Measurements from ENCODE around the gene LASP1. TPM values are rescaled to one million over a fixed set of nuclear protein-coding genes. Genes with fewer than 3 reads are reported as not detected.

LASP1 gene
- total and polyA plus RNA-seq, 2 of the 8 experiments (the other 6 are each of a cell fraction or from before 2014, with no cell fraction given) = 114 to 180 TPM

DNA sequence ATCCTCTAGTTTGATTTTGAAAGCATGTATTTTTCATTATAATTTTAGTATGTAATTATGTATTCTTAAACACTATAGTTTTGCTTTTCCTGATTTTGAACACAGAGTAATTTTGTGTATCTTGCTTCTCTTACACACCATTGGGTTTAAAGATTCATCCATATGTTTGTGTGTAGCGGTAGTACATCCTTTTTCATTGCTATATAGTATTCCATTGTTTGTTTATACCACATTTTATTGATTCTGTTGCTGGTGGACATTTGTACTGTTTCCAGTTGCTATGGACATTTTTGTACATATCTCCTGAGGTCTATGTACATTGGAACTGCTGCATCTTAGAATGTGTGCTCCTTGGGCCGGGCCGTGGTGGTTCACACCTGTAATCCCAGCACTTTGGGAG is 35.0 kb downstream of the LASP1 start:
- H3K36me3 ChIP-seq (ENCODE audit: control insufficient read depth in 2 of 4, insufficient read depth in 4 of 4, low read length in 3 of 4) = peaks cover 0 to 12% (median 3%) of the 10 kb centered on the region in 4 experiments; a peak in 4 of 8 replicates
- no peaks in the 10 kb centered on the region for H3K23me2 ChIP-seq (ENCODE audit: low read depth, low read length)
- H2BK15ac ChIP-seq (ENCODE audit: low read length) = no peak overlapping the region
- peaks cover 0 to 14% (median 7%) of the 10 kb centered on the region in 4 experiments; a peak in 5 of 7 replicates for H3K4me1 ChIP-seq (replicated peaks in 1 of 4; ENCODE audit: control insufficient read depth in 3 of 4, insufficient read depth in 4 of 4, low read length in 3 of 4)
- no peak overlapping the region for H3K4ac ChIP-seq (replicated peaks; ENCODE audit: insufficient read length, low read depth, low read length)
- H3K4me2 ChIP-seq (ENCODE audit: insufficient read depth in 1 of 2, low read depth in 2 of 2, low read length in 2 of 2) = no peak overlapping the region
- H2BK20ac ChIP-seq (ENCODE audit: low read length) = no peak overlapping the region
- H4K20me1 ChIP-seq (replicated peaks in 1 of 2; ENCODE audit: control insufficient read depth in 1 of 2, insufficient read depth in 2 of 2, low read length in 2 of 2) = peaks cover 5 to 15% of the 10 kb centered on the region in 2 experiments
- no peak overlapping the region for H2AFZ ChIP-seq (ENCODE audit: low read length)
- 93% methylated on average over 3 of the region's 3 CpGs; no CpG with 5 or more reads in 1 of the 2 experiments for WGBS, 2 experiments (ENCODE audit: extremely low coverage in 1 of 2, insufficient coverage in 1 of 2, insufficient read length in 1 of 2, insufficient replicate concordance in 2 of 2, low coverage in 1 of 2, low lambda C conversion rate in 2 of 2, missing lambda C conversion rate in 1 of 2)
- TF ChIP-seq KDM1A (IDR thresholded peaks at IDR 0.05; ENCODE audit: borderline replicate concordance, low read length) (peak; percentile 20; the same call in 1 of the 2 replicates), HDAC6 (IDR thresholded peaks at IDR 0.05; ENCODE audit: low read depth, low read length) (no peak), HDAC2 (IDR thresholded peaks at IDR 0.05; ENCODE audit: borderline replicate concordance in 1 of 2, low read depth in 2 of 2, low read length in 2 of 2) (peak in 1 of 2 experiments; percentile 53; a peak in 1 of 4 replicates)
- H3K56ac ChIP-seq (replicated peaks; ENCODE audit: insufficient read length, low read depth, low read length) = no peak overlapping the region
- FAIRE-seq (no peak), DNase-seq (ENCODE audit: low read depth in 1 of 2, low spot score in 2 of 2) (no peak)
- H2BK120ac ChIP-seq (replicated peaks; ENCODE audit: low read depth, low read length) = no peak overlapping the region
- H4K5ac ChIP-seq (ENCODE audit: insufficient read length, low read depth, low read length) = no peak overlapping the region
- no peak overlapping the region for H2AK5ac ChIP-seq (ENCODE audit: low read depth, low read length)
- no peak overlapping the region for H3K9ac ChIP-seq (replicated peaks in 1 of 4; ENCODE audit: extremely low read depth in 1 of 4, low read depth in 3 of 4, low read length in 3 of 4)
- no peak overlapping the region for H3K18ac ChIP-seq (ENCODE audit: extremely low read depth, low read length)
- H3K23ac ChIP-seq (ENCODE audit: insufficient read length) = no peak overlapping the region
- POLR2A ChIA-PET (ENCODE audit: partially characterized antibody) = no interaction called here
- no peak overlapping the region for H3K14ac ChIP-seq (ENCODE audit: insufficient read length)
- no peak overlapping the region for H3K27ac ChIP-seq (ENCODE audit: low read depth, low read length)
- no peak overlapping the region for H4K8ac ChIP-seq (ENCODE audit: extremely low read depth, insufficient read depth, low read length)
- H3K4me3 ChIP-seq (ENCODE audit: extremely low read depth in 1 of 4, insufficient read depth in 2 of 4, low read depth in 3 of 4, low read length in 4 of 4) = no peak overlapping the region
- H2BK5ac ChIP-seq (ENCODE audit: low read depth, low read length) = no peak overlapping the region
- H3K27me3 ChIP-seq (replicated peaks in 1 of 4; ENCODE audit: control insufficient read depth in 3 of 4, extremely low read depth in 1 of 4, insufficient read depth in 3 of 4, low read length in 3 of 4) = no peaks in the 10 kb centered on the region
- H2BK12ac ChIP-seq (ENCODE audit: low read depth, low read length) = no peak overlapping the region
- peaks cover 7% of the 10 kb centered on the region for H3K79me1 ChIP-seq (ENCODE audit: low read depth, low read length)
- H3K79me2 ChIP-seq (ENCODE audit: control insufficient read depth in 1 of 2, insufficient read depth in 2 of 2, low read length in 2 of 2) = peaks cover 0 to 12% of the 10 kb centered on the region in 2 experiments; a peak in 2 of 4 replicates
- no peak overlapping the region for H4K91ac ChIP-seq (replicated peaks; ENCODE audit: insufficient read length, low read length)
- no peaks in the 10 kb centered on the region for H3K9me3 ChIP-seq (ENCODE audit: insufficient read depth in 2 of 2, low read depth in 1 of 2, low read length in 1 of 2)
- CTCF ChIA-PET (ENCODE audit: partially characterized antibody) = interaction anchor here (0.8 to 1.1 kb wide), 2 partner anchors 10 to 37 kb away, joined by 3 read pairs; no protein-coding TSS in a partner anchor

Measured in H1 (cell line).